Fibroblast of villous mesenchyme (primary cell): ENCODE results near the gene PRKACA. TPM values are rescaled to one million over a fixed set of nuclear protein-coding genes. Genes with fewer than 3 reads are reported as not detected.

Experiments
- DNase-seq: peaks from one replicate; pipeline ENCODE4 v3.0.0-alpha.2; 2010; ENCODE audit warnings: low read depth
- H3K4me3 ChIP-seq: 2 replicates; pipeline ENCODE4 v1.5.1; 2011; ENCODE audit warnings: low read depth, mild to moderate bottlenecking, low read length
- CTCF ChIP-seq: IDR thresholded peaks from 2 replicates; pipeline ENCODE4 v1.5.1; 2012; ENCODE audit warnings: low read depth, mild to moderate bottlenecking, low read length; ENCODE audit not compliant: insufficient read depth
- total RNA-seq: library from RNA; depleted of rRNA; stranded (reverse); fragments of >200 nt; gene quantifications from 2 replicates; pipeline ENCODE4 v1.2.3, GENCODE V29; 2012

The PRKACA gene
- 50.1 and 50.3 TPM in 2 replicates for total RNA-seq

- no peak for TF ChIP-seq CTCF
- DNase-seq, result peak; percentile 99
- H3K4me3 ChIP-seq, result peak within 1 kb of the TSS; percentile 91
Observed at GRCh38 chr19:14117668-14118164, at the start of gene PRKACA. TSS of gene PRKACA (minus strand) at chr19:14117762. CDS start at chr19:14117547, 215 bp downstream.

GRCh38 chr19:14166999-14167575 lies 49.5 kb upstream of the PRKACA start:
- H3K4me3 ChIP-seq, result no peak overlapping the region
- no peak for DNase-seq
- no peak for TF ChIP-seq CTCF

- DNase-seq, result no peak
- no peak for TF ChIP-seq CTCF
Observed at GRCh38 chr19:14165990-14166830, 48.6 kb upstream of the PRKACA start.

DNA sequence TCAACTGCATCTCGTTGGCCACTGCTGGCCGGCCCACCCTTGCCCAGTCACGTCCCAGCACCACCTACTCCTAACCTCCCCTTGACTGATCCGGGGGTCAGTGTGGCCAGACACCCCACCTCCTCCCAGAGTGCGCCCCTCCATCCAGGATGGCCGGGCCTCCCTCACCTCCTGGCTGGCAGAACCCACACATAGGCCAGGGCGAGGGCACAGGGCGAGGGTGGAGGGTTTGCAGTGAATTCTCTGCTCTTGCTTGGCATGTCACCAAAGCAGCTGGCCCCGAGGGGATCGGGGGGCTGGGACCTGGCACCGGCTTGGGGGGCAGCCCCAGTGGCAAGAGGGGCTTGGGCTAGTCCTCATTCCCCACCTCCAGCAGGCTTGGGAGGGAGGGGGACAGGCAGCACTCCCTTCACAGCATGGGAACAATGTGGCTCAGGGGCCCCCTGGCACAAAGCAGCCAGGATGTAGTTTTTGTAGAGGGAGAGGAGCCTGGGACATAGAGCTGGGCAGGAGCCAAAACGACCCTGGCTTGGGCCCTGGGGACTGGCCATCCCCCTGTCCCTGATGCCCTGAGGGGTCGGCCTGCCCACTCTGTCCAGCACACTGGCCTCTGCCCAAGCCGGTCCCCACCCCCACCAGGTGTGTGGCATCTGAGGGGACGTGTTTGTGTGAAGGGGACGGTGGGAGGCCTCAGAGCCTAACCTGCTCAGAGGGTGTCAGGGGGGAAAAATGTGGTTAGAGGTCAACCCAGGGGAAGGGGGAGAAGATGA lies 47.3 kb upstream of the PRKACA start:
- DNase-seq, result no peak
- no peak overlapping the region for H3K4me3 ChIP-seq
- TF ChIP-seq CTCF, result no peak

More at GRCh38 chr19:14165990-14166830, 48.6 kb upstream of the PRKACA start:
- H3K4me3 ChIP-seq, result no peak overlapping the region

- no peak for TF ChIP-seq CTCF
- no peak for DNase-seq
- H3K4me3 ChIP-seq, result no peak overlapping the region
Observed at GRCh38 chr19:14164082-14164481, 46.5 kb upstream of the PRKACA start.

DNA sequence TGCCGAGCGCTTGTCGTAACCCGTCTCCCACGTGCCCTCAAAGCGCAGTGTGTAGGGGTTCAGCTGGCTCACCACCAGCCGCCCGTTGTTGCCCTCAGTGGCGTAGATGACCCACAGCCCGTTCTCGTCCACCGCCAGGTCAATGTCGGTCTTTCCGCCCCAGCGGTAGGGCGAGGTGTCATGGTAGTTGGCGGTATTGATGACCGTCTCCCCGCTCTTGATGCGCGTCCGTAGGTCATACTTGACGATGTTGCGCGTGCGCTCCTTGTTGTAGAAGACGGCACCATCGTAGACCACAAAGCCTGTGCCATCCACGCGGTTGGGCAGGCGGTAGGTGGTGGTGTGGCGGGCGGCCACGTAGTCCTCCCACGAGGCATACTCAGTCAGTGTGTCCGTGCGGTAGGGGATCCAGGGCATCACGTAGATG lies 45.3 kb upstream of the PRKACA start:
- no peak for TF ChIP-seq CTCF
- no peak overlapping the region for H3K4me3 ChIP-seq
- no peak for DNase-seq
